PC-9 (cell line): ENCODE results near the gene KLHL25. TPM values are rescaled to one million over a fixed set of nuclear protein-coding genes. Genes with fewer than 3 reads are reported as not detected.

ENCODE experiments used
- BruUV-seq: library from RNA; stranded (reverse); fragments of 400-500 nt; replicated peaks from 2 replicates; lab custom pipeline; 2021; lab: Mats Ljungman, UMichigan
- CTCF ChIA-PET: fragments of 300-600 bp; sonication (Branson Sonifier 250); formaldehyde crosslinking; loops from one replicate; lab custom pipeline; 2022; ENCODE audit warnings: antibody characterized with exemption; lab: Charles Lee
- POLR2A ChIA-PET: fragments of 300-600 bp; sonication (Branson Sonifier 250); formaldehyde crosslinking; loops from one replicate; lab custom pipeline; 2022; ENCODE audit warnings: antibody characterized with exemption; ENCODE audit not compliant: unreplicated experiment; lab: Charles Lee
- DNase-seq, 2 experiments: peaks; one replicate each; pipeline versions ENCODE4 v3.0.0 to v3.0.0-alpha.2; 2015 to 2022; ENCODE audit warnings: mixed read lengths in 1 of 2
- H2AFZ ChIP-seq: fragments of 200-600 bp; sonication (generic); 2 replicates; pipeline ENCODE4 v1.8.1; 2017; ENCODE audit warnings: antibody characterized with exemption
- H3F3A ChIP-seq: fragments of 200-600 bp; sonication (generic); 2 replicates; pipeline ENCODE4 v1.8.1; 2017; ENCODE audit warnings: antibody characterized with exemption, mild to moderate bottlenecking, low read depth; ENCODE audit not compliant: insufficient read depth
- H3K27ac ChIP-seq: fragments of 200-600 bp; sonication (generic); 2 replicates; pipeline ENCODE4 v1.6.1; 2016; ENCODE audit warnings: mixed run types
- H3K27me3 ChIP-seq: fragments of 200-600 bp; sonication (generic); 2 replicates; pipeline ENCODE4 v1.6.1; 2016; ENCODE audit warnings: low read depth, mixed run types; ENCODE audit not compliant: insufficient read depth
- H3K36me3 ChIP-seq: fragments of 200-600 bp; sonication (generic); 2 replicates; pipeline ENCODE4 v1.6.1; 2016; ENCODE audit warnings: low read depth, mixed run types
- H3K4me1 ChIP-seq: fragments of 200-600 bp; sonication (generic); replicated peaks from 2 replicates; pipeline ENCODE4 v1.6.1; 2016; ENCODE audit warnings: mixed run types; ENCODE audit not compliant: insufficient read depth
- H3K4me2 ChIP-seq: fragments of 200-600 bp; sonication (generic); 2 replicates; pipeline ENCODE4 v1.6.1; 2017; ENCODE audit warnings: mixed run types
- H3K4me3 ChIP-seq: fragments of 200-600 bp; sonication (generic); 2 replicates; pipeline ENCODE4 v1.6.1; 2016; ENCODE audit warnings: mixed run types
- H3K79me2 ChIP-seq: fragments of 200-600 bp; sonication (generic); 2 replicates; pipeline ENCODE4 v1.6.1; 2017; ENCODE audit warnings: low read depth, mixed run types
- H3K9me2 ChIP-seq: fragments of 200-600 bp; sonication (generic); 2 replicates; pipeline ENCODE4 v1.8.1; 2017; ENCODE audit warnings: mild to moderate bottlenecking; ENCODE audit not compliant: insufficient read depth
- H3K9me3 ChIP-seq: fragments of 200-600 bp; sonication (generic); 2 replicates; pipeline ENCODE4 v1.8.1; 2016; ENCODE audit warnings: low read depth; ENCODE audit not compliant: insufficient read depth
- H4K20me1 ChIP-seq: fragments of 200-600 bp; sonication (generic); 2 replicates; pipeline ENCODE4 v1.8.1; 2017; ENCODE audit not compliant: insufficient read depth
- CTCF ChIP-seq: fragments of 200-600 bp; sonication (generic); conservative IDR thresholded peaks from 2 replicates; pipeline ENCODE4 v1.6.1; 2017; ENCODE audit warnings: mixed run types, antibody characterized with exemption, mild to moderate bottlenecking, moderate library complexity
- EZH2 ChIP-seq: fragments of 200-600 bp; sonication (generic); IDR thresholded peaks from 2 replicates; pipeline ENCODE4 v1.8.0; 2017; ENCODE audit warnings: antibody characterized with exemption, low read depth
- intact Hi-C: fragments of 100-400 bp; cut with micrococcal nuclease; formaldehyde crosslinking; loops from one replicate; pipeline ENCODE4 v1.10.0; 2022; ENCODE audit not compliant: unreplicated experiment
- total RNA-seq: library from RNA; stranded (reverse); gene quantifications from 2 replicates; pipeline ENCODE4 v1.2.3, GENCODE V29; 2021

Gene KLHL25
- total RNA-seq, 1 experiment from 2014 or later: 5.3 TPM

GRCh38 chr15:85767785-85768529, 26.8 kb downstream of the KLHL25 start:
- Histone ChIP-seq H3K4me1 (no peaks in the 10 kb centered on the region), H3K79me2 (no peaks in the 10 kb centered on the region), H3K9me2 (no peaks in the 10 kb centered on the region), H2AFZ (no peak overlapping the region), H4K20me1 (no peaks in the 10 kb centered on the region), H3K27ac (no peak overlapping the region), H3K27me3 (no peaks in the 10 kb centered on the region), H3K36me3 (no peaks in the 10 kb centered on the region), H3K9me3 (no peaks in the 10 kb centered on the region), H3K4me3 (no peak overlapping the region), H3K4me2 (no peak overlapping the region), H3F3A (no peaks in the 10 kb centered on the region)
- TF ChIP-seq EZH2 (no peak), CTCF (no peak)
- CTCF ChIA-PET: no interaction called here
- DNase-seq: no peak
- POLR2A ChIA-PET: no interaction called here
- no TSS peak for BruUV-seq
- intact Hi-C loops: no loop called here

DNA sequence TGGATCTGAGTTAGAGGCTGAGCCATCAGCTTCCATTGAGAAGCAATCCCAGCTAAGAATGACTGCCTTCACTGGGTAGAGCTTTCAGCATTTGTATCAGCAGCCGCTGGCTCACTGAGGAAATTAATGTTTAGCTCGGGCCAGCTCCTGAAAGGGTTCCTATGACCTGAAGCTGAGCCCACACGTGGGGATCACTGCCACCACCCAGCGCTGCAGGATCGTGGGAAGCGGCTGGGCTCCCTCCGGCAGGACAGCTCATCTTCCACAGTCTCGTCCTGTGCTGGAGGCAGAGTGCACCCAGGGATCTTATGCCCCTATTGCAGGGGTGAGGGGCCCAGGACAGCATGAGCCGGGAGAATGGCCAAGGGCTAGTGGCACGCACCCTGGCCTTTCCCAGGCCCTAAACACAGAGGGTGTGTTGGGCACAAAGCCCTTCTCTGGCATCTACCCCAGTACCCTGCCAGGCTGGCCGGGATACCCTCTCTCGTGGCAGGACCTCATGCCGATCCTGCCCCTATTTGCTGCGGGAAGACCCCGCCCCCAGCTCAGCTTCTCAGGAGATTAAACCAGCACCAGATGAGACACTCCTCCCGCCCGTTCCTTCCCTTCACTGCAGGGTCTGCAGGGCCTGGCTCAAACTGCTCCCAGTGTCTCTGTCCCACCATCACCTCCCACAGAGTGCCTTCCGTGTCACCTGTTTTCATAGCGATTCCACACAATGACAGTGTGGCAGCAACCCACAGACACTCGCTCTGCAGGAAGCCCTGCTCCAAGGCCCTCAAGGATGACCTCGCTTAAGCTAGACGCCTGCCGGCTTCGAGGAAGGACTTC, 28.5 kb downstream of the KLHL25 start:
- Histone ChIP-seq H3K27ac (no peak overlapping the region), H3K9me3 (no peaks in the 10 kb centered on the region), H3F3A (no peaks in the 10 kb centered on the region), H3K36me3 (no peaks in the 10 kb centered on the region), H3K9me2 (no peaks in the 10 kb centered on the region), H4K20me1 (no peaks in the 10 kb centered on the region), H3K4me2 (no peak overlapping the region), H2AFZ (no peak overlapping the region), H3K4me1 (no peaks in the 10 kb centered on the region), H3K4me3 (no peak overlapping the region), H3K27me3 (no peaks in the 10 kb centered on the region), H3K79me2 (no peaks in the 10 kb centered on the region)
- ChIA-PET CTCF (no interaction called here), POLR2A (no interaction called here)
- TF ChIP-seq EZH2 (no peak), CTCF (no peak)
- no peak for DNase-seq
- intact Hi-C loops: no loop called here
- BruUV-seq: no TSS peak

DNA sequence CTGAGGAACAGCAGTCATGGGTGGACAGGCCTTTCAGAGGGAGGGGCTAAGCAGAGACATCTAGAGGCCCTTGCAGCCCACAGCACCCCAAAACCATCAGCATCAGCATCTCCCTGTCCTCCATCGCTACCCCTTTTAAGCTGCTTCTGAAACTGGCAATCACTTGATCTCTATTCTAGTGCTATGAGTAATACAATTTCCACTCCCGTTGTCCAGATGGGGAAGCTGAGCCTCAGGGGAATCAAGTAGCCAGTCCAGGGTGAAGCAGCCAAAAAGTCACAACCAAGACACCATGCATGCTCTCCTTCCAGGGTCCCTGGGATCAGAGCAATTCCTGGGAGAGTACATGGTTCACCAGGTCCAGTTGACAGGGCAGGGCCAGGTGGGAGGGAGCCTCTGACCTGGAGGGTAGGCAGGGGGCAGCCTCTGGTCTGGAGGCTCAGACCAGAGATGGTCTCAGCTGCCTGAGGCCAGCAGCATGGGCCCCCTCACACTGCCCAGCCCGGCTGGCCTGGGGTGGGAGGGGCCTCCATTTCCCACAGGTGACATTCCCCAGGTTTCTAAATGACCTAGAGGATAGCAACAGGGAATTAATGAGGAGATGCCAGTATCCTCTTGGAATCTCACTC, 30.0 kb downstream of the KLHL25 start:
- Histone ChIP-seq H3K27me3 (no peaks in the 10 kb centered on the region), H4K20me1 (no peaks in the 10 kb centered on the region), H3K9me2 (no peaks in the 10 kb centered on the region), H3K27ac (no peak overlapping the region), H3F3A (no peaks in the 10 kb centered on the region), H3K4me3 (no peak overlapping the region), H3K79me2 (no peaks in the 10 kb centered on the region), H3K4me2 (no peak overlapping the region), H3K36me3 (no peaks in the 10 kb centered on the region), H3K9me3 (no peaks in the 10 kb centered on the region), H3K4me1 (no peaks in the 10 kb centered on the region), H2AFZ (no peak overlapping the region)
- CTCF ChIA-PET: no interaction called here
- POLR2A ChIA-PET: no interaction called here
- TF ChIP-seq CTCF: no peak
- no peak for TF ChIP-seq EZH2
- intact Hi-C loops: no loop called here
- BruUV-seq: no TSS peak
- DNase-seq: no peak
